BLaER1 (cell line): ENCODE measurements around the gene RACGAP1.

Experiments
- H3K27ac ChIP-seq: shearing (Covaris generic); formaldehyde crosslinking; 2 replicates; pipeline ENCODE4 v1.8.1; 2022
- H3K27me3 ChIP-seq: shearing (Covaris generic); formaldehyde crosslinking; 2 replicates; pipeline ENCODE4 v1.8.1; 2022
- H3K36me3 ChIP-seq: shearing (Covaris generic); formaldehyde crosslinking; 2 replicates; pipeline ENCODE4 v1.8.1; 2022
- H3K4me1 ChIP-seq: shearing (Covaris generic); formaldehyde crosslinking; 2 replicates; pipeline ENCODE4 v1.8.1; 2022
- H3K4me2 ChIP-seq: shearing (Covaris generic); formaldehyde crosslinking; 2 replicates; pipeline ENCODE4 v1.8.1; 2022
- H3K4me3 ChIP-seq: shearing (Covaris generic); formaldehyde crosslinking; 2 replicates; pipeline ENCODE4 v1.8.1; 2022
- H3K9ac ChIP-seq: shearing (Covaris generic); formaldehyde crosslinking; 2 replicates; pipeline ENCODE4 v1.8.1; 2022
- H3K9me3 ChIP-seq: shearing (Covaris generic); formaldehyde crosslinking; 2 replicates; pipeline ENCODE4 v1.8.1; 2022
- H4K20me1 ChIP-seq: shearing (Covaris generic); formaldehyde crosslinking; 2 replicates; pipeline ENCODE4 v1.8.1; 2022
- Cebpa-rat ChIP-seq: shearing (Covaris generic); IDR thresholded peaks from 2 replicates; pipeline ENCODE4 v1.8.1; 2022

The RACGAP1 gene

DNA sequence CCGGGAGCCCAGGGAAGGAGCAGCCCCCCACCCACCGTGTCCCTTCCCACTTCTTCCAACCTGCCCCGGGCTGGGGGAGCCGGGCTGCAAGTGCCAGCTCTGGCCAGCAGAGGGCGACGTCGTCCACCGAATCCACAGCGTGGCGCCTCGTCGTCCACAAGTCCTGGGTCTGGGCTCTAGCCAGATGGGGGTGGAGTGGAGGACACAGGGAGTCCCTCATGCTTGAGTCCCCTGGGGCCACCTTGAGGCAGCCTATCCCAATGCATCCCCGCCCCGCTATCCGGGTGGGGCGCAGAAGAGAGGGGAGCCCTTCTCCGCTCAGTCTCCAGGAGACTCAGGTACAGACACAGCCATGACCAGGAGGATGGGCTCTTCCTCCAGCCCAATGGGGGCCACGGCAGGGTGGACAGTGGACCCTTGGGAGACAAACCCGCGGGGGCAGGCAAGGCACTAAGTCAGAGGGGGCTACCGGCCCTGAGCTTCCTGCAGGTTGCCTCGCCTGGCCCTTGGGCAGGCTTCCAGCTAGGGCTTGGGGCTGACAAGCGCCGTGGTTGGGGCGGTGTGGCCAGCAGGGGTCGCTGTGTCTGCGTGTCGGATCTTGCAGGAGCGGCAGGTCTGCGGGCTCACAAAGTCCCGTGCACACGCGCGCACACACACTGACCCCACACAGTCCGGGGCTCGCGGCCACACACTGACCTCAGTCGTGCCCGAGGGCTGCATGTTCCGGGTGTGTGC, 58.1 kb downstream of the RACGAP1 start:
- H3K4me1 ChIP-seq = peaks cover 37% of the 10 kb centered on the region
- peak overlapping the region; percentile 57 for H3K4me3 ChIP-seq
- H3K27ac ChIP-seq = no peak overlapping the region
- no peaks in the 10 kb centered on the region for H3K36me3 ChIP-seq
- no peaks in the 10 kb centered on the region for H3K9me3 ChIP-seq
- no peaks in the 10 kb centered on the region for H4K20me1 ChIP-seq
- H3K9ac ChIP-seq = no peak overlapping the region
- peak overlapping the region; percentile 90 for H3K4me2 ChIP-seq
- peaks cover 64% of the 10 kb centered on the region for H3K27me3 ChIP-seq
- TF ChIP-seq Cebpa-rat = no peak

DNA sequence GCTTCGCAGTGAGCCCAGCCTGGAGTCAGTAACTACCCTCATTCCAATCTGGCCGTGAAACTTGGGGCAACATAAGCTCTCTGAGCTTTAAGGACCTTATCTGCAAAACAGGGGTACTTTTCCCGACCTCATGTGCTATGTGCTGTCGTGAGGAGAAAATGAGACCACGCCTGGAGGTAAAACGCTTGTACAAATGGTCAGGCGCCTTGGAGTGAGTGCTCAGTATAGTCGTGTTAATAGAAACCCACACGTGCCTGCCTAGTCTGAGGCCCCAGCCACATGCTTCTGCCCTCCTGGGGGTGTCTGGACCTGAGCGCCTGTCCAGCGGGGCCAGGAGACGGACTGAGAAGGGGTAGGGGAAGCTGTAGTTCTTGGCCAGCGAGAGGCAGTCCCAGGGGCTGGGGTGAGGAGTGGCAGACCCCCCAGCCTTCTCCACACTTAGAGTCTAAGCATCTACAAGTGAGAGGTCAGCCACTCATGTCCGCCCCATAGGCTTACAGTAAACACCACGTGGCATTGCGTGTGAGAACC, 58.7 kb downstream of the RACGAP1 start:
- peak overlapping the region; percentile 90 for H3K4me2 ChIP-seq
- no peaks in the 10 kb centered on the region for H3K9me3 ChIP-seq
- H4K20me1 ChIP-seq = no peaks in the 10 kb centered on the region
- peaks cover 36% of the 10 kb centered on the region for H3K4me1 ChIP-seq
- no peak overlapping the region for H3K4me3 ChIP-seq
- H3K36me3 ChIP-seq = no peaks in the 10 kb centered on the region
- no peak for TF ChIP-seq Cebpa-rat
- no peak overlapping the region for H3K27ac ChIP-seq
- peaks cover 70% of the 10 kb centered on the region for H3K27me3 ChIP-seq
- no peak overlapping the region for H3K9ac ChIP-seq

DNA sequence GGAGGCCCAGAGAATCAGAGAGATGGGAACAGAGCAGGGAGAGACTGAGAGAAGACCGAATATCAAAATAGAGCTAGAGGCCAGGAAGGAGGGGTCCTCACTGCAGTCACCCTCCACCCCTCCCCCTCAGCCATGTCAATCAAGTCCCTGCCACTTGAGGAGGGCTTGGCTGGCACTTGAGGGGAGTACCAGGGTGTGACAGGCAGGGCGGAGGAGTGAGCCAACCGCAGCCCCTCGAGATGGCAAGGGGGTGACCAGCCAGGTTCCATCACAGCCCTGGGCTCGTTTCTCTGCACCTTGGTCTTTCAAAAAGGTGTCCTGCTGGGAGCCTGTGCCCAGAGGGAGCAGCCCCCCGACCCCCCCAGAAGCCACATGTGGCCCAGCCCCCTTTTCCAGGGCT, 59.5 kb downstream of the RACGAP1 start:
- peaks cover 77% of the 10 kb centered on the region for H3K27me3 ChIP-seq
- TF ChIP-seq Cebpa-rat = no peak
- H3K9ac ChIP-seq = no peak overlapping the region
- peaks cover 43% of the 10 kb centered on the region for H3K4me1 ChIP-seq
- no peak overlapping the region for H3K4me2 ChIP-seq
- no peak overlapping the region for H3K27ac ChIP-seq
- H4K20me1 ChIP-seq = no peaks in the 10 kb centered on the region
- H3K36me3 ChIP-seq = no peaks in the 10 kb centered on the region
- no peak overlapping the region for H3K4me3 ChIP-seq
- no peaks in the 10 kb centered on the region for H3K9me3 ChIP-seq

DNA sequence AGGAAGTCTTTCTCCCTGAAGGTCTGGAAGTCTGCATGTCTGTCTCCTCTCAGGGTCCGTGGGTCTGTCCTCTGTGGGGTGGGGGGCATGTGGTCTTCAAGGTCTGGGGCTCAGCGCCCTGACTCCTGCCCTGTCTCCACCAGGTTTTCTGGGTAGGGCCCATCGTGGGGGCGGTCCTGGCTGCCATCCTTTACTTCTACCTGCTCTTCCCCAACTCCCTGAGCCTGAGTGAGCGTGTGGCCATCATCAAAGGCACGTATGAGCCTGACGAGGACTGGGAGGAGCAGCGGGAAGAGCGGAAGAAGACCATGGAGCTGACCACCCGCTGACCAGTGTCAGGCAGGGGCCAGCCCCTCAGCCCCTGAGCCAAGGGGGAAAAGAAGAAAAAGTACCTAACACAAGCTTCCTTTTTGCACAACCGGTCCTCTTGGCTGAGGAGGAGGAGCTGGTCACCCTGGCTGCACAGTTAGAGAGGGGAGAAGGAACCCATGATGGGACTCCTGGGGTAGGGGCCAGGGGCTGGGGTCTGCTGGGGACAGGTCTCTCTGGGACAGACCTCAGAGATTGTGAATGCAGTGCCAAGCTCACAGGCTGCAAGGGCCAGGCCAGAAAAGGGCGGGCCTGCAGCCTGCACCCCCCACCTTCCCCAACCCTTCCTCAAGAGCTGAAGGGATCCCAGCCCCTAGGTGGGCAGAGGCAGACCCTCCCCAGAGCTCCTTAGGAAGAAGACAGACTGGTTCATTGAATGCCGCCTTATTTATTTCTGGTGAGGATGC, 60.3 kb downstream of the RACGAP1 start:
- Histone ChIP-seq H3K9ac (no peak overlapping the region), H3K9me3 (no peaks in the 10 kb centered on the region), H3K27me3 (peaks cover 83% of the 10 kb centered on the region), H4K20me1 (no peaks in the 10 kb centered on the region), H3K27ac (no peak overlapping the region), H3K4me3 (no peak overlapping the region), H3K4me2 (peak overlapping the region; percentile 50), H3K36me3 (no peaks in the 10 kb centered on the region), H3K4me1 (peaks cover 48% of the 10 kb centered on the region)
- no peak for TF ChIP-seq Cebpa-rat

DNA sequence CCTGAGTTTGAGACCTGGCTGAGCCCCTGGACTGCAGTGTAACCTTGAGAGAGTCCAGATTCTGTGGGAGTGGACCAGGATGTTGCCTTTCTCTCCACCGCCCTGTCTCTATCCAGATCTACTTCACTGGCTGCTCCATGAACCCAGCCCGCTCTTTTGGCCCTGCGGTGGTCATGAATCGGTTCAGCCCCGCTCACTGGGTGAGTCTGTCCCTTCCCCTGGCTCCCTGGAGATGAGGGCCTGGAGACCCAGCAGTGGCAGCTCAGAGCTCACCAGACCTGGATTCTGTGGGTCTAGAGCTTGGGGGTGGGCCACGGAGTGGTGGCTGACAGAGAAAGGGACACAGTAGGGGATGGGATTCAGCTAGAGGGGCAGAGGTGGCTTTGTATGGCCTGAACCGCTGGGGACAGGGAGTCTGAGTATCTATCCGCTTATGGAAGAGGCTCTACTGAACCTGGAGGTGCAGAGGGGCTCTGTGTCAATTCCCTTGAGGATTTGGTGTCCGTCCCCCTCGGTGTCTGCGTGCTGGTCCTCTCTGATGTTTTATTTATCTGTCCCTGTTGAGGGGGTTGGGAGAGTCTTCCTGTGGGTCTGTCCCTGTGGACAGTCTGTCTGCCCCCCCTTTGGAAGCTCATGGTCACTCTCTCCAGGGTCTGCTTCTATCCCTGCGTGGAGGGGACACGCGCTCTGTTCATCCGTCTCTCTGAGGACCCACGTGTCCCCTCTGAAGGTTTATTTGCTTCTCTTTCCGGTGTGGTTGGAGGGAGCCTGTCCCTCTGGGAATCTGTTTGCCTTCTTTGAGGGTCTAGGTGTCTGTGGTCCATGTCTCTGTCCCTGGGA, 61.1 kb downstream of the RACGAP1 start:
- TF ChIP-seq Cebpa-rat = no peak
- peaks cover 86% of the 10 kb centered on the region for H3K27me3 ChIP-seq

DNA sequence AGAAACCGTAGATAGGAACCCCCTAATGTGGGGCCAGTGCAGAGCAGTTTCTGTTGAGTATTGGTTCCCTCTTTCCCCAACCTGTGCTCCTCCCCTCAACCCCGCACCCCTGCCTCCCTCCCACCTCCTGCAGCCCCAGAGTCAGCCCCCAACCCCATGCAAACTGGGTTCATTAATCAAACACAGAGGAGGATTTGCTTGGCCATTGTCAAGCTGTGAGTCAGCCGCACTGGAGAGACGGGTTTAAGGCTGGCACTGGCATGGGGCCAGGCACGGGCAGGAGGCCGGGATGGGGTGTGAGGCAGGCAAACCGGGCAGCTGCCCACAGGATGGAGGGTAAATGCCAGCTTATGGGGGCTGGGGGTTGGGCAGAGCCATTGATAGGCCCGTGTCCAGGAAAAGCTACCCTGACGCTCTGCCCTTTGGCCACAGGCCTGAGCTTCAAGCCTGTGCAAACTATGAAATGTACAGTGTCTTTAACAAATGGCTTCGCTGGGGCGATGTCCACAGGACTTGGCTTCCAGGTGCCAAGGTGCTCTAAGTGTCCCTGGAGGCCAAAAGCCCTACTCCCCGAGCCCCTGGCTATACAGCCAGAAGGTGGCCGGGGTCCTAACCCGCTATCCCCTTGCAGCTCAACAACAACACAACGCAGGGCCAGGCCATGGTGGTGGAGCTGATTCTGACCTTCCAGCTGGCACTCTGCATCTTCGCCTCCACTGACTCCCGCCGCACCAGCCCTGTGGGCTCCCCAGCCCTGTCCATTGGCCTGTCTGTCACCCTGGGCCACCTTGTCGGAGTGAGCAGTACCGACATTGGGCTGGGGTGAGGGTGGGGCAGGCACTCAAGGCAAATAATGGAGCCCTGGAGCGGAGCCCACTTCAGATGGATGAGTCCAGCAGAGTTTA, 62.2 kb downstream of the RACGAP1 start:
- Histone ChIP-seq H3K4me1 (peaks cover 49% of the 10 kb centered on the region), H3K4me3 (no peak overlapping the region), H3K27ac (no peak overlapping the region), H3K4me2 (no peak overlapping the region), H3K36me3 (no peaks in the 10 kb centered on the region), H3K9me3 (no peaks in the 10 kb centered on the region), H3K27me3 (peaks cover 92% of the 10 kb centered on the region), H4K20me1 (no peaks in the 10 kb centered on the region), H3K9ac (no peak overlapping the region)
- no peak for TF ChIP-seq Cebpa-rat

More for the DNA sequence above, 61.1 kb downstream of the RACGAP1 start:
- Histone ChIP-seq H3K9ac (no peak overlapping the region), H4K20me1 (no peaks in the 10 kb centered on the region), H3K27ac (no peak overlapping the region), H3K9me3 (no peaks in the 10 kb centered on the region), H3K4me1 (peaks cover 48% of the 10 kb centered on the region), H3K36me3 (no peaks in the 10 kb centered on the region), H3K4me2 (peak overlapping the region; percentile 50), H3K4me3 (no peak overlapping the region)

DNA sequence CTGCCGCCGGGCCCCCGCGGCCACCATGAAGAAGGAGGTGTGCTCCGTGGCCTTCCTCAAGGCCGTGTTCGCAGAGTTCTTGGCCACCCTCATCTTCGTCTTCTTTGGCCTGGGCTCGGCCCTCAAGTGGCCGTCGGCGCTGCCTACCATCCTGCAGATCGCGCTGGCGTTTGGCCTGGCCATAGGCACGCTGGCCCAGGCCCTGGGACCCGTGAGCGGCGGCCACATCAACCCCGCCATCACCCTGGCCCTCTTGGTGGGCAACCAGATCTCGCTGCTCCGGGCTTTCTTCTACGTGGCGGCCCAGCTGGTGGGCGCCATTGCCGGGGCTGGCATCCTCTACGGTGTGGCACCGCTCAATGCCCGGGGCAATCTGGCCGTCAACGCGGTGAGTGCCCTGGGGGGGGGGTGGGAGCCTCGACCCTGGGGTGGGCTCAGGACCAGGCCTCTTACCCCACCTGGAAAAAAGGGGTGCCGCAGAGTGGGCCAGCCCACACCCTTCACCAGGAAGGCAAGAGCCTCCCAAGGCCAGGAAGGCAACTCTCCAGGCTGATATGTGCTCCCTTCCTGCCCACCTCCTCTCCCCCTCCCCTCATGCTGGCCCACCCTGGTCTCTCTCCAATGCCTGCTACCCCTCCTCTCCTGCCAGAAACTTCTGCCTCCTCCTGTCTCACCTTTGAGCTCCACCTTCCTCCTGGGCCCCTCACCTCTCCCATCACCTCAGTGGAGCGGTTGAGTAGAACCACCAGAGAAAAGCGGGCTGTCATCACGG, 63.1 kb downstream of the RACGAP1 start:
- peaks cover 95% of the 10 kb centered on the region for H3K27me3 ChIP-seq
- H3K9ac ChIP-seq = no peak overlapping the region
- H3K4me3 ChIP-seq = peak overlapping the region; percentile 66; the same call in 1 of the 2 replicates
- H4K20me1 ChIP-seq = no peaks in the 10 kb centered on the region
- H3K27ac ChIP-seq = no peak overlapping the region
- peaks cover 43% of the 10 kb centered on the region for H3K4me1 ChIP-seq
- no peak for TF ChIP-seq Cebpa-rat
- no peaks in the 10 kb centered on the region for H3K36me3 ChIP-seq
- no peaks in the 10 kb centered on the region for H3K9me3 ChIP-seq
- peak overlapping the region; percentile 34; the same call in 1 of the 2 replicates for H3K4me2 ChIP-seq

DNA sequence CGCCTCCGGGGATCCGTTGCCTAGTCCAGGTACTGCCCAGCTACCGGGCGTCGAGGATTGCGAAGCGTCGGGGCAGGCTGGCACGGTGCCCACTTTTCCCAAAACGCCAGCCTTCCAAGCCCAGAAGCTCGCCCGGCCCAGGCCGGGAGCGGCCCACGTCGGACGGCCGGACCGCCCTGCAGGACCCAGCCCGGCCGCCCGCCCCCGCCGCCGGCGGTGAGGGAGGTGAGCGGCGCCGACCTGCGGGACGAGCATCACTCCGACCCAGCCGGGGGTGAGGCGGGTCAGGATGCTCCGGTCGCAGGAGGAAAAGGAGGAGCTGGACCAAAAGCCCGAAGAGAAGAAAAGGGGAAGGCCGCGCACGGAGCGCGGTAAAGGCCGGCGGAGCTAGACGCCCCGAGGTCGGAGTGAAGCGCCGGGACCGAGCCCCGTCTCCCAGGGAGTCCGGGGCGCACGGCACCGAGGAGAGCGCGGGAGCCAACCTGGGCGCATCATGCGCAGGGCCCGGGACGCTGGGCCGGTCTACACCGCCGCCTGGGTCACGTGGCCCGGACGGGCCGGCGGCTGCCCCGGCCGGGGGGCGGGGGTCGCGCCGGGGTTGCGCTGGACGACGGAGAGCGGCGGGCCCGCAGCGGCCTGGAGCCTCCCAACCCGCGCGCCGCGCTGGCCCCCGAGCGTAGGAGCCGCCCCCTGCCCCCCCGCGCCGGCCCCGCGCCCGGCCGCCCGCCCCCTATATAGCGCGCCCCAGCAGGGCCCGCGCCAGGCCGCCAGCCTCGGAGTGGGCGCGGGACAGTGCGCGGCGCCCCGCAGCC, 64.0 kb downstream of the RACGAP1 start, which contains the start of gene AQP5:
Gene AQP5, plus strand, starts transcription at position 762 of the 812 bp plus-strand sequence. CDS start 146 bp downstream, outside the sequence.
- peak within 1 kb of the TSS; percentile 66 for H3K4me3 ChIP-seq
- H3K36me3 ChIP-seq = no peaks in the 10 kb centered on the region
- H3K9me3 ChIP-seq = no peaks in the 10 kb centered on the region
- peaks cover 99% of the 10 kb centered on the region for H3K27me3 ChIP-seq
- no peaks in the 10 kb centered on the region for H4K20me1 ChIP-seq
- peak within 1 kb of the TSS; percentile 55 for H3K9ac ChIP-seq
- H3K4me2 ChIP-seq = peak within 1 kb of the TSS; percentile 94
- peak within 1 kb of the TSS; percentile 76 for H3K27ac ChIP-seq
- peaks cover 50% of the 10 kb centered on the region for H3K4me1 ChIP-seq
- no peak for TF ChIP-seq Cebpa-rat
